GM12873 (cell line): ENCODE results near the gene DEPDC4.

Experiments
- CTCF ChIP-seq: IDR thresholded peaks from 2 replicates; pipeline ENCODE4 v1.5.1; 2012; ENCODE audit warnings: low read depth, mild to moderate bottlenecking, moderate library complexity, low read length, control low read depth; ENCODE audit not compliant: insufficient read depth; ENCODE audit errors: missing control alignments

DEPDC4 gene

GRCh38 chr12:100234166-100234565, 32.7 kb downstream of the DEPDC4 start:
- TF ChIP-seq CTCF, result no peak

- no peak for TF ChIP-seq CTCF
These were observed 37.0 kb downstream of the DEPDC4 start for GRCh38 chr12:100229876-100230275.

- TF ChIP-seq CTCF, result no peak
These were observed 37.7 kb downstream of the DEPDC4 start for GRCh38 chr12:100229036-100229635.

- no peak for TF ChIP-seq CTCF
These were observed 41.4 kb downstream of the DEPDC4 start for GRCh38 chr12:100225491-100225890.

- TF ChIP-seq CTCF, result no peak
These were observed 45.4 kb downstream of the DEPDC4 start for GRCh38 chr12:100221523-100221922.

- TF ChIP-seq CTCF, result no peak
These were observed 47.4 kb downstream of the DEPDC4 start for GRCh38 chr12:100219328-100220109.

GRCh38 chr12:100216337-100216736, 50.5 kb downstream of the DEPDC4 start:
- TF ChIP-seq CTCF, result no peak
